ENCODE results near the gene SAXO2.

DNA sequence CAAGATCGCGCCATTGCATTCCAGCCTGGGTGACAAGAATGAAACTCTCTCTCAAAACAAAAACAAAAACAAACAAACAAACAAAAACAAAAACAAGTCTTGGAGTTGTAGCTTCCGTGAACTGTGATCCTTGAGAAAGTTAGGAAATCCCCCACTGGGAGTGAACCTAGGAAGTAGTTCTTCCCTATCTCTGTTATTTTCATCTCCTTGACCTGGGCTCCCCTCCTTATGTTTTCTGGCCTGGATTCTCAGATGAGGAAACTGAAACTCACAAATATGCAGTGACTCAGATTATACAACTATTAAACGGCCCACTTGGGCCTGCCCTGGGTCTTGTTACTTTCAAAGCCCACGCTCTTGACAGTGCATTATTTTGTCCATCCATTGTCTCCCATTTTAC, 29.7 kb downstream of the SAXO2 start:
- TF ChIP-seq RAD21 (conservative IDR thresholded peaks at IDR 0.05) = no peak
- TF ChIP-seq, protein P1, sequence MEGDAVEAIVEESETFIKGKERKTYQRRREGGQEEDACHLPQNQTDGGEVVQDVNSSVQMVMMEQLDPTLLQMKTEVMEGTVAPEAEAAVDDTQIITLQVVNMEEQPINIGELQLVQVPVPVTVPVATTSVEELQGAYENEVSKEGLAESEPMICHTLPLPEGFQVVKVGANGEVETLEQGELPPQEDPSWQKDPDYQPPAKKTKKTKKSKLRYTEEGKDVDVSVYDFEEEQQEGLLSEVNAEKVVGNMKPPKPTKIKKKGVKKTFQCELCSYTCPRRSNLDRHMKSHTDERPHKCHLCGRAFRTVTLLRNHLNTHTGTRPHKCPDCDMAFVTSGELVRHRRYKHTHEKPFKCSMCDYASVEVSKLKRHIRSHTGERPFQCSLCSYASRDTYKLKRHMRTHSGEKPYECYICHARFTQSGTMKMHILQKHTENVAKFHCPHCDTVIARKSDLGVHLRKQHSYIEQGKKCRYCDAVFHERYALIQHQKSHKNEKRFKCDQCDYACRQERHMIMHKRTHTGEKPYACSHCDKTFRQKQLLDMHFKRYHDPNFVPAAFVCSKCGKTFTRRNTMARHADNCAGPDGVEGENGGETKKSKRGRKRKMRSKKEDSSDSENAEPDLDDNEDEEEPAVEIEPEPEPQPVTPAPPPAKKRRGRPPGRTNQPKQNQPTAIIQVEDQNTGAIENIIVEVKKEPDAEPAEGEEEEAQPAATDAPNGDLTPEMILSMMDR (IDR thresholded peaks at IDR 0.05; ENCODE audit: poor library complexity, severe bottlenecking) = no peak
- TF ChIP-seq, protein P2, sequence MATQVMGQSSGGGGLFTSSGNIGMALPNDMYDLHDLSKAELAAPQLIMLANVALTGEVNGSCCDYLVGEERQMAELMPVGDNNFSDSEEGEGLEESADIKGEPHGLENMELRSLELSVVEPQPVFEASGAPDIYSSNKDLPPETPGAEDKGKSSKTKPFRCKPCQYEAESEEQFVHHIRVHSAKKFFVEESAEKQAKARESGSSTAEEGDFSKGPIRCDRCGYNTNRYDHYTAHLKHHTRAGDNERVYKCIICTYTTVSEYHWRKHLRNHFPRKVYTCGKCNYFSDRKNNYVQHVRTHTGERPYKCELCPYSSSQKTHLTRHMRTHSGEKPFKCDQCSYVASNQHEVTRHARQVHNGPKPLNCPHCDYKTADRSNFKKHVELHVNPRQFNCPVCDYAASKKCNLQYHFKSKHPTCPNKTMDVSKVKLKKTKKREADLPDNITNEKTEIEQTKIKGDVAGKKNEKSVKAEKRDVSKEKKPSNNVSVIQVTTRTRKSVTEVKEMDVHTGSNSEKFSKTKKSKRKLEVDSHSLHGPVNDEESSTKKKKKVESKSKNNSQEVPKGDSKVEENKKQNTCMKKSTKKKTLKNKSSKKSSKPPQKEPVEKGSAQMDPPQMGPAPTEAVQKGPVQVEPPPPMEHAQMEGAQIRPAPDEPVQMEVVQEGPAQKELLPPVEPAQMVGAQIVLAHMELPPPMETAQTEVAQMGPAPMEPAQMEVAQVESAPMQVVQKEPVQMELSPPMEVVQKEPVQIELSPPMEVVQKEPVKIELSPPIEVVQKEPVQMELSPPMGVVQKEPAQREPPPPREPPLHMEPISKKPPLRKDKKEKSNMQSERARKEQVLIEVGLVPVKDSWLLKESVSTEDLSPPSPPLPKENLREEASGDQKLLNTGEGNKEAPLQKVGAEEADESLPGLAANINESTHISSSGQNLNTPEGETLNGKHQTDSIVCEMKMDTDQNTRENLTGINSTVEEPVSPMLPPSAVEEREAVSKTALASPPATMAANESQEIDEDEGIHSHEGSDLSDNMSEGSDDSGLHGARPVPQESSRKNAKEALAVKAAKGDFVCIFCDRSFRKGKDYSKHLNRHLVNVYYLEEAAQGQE (IDR thresholded peaks at IDR 0.05; ENCODE audit: borderline replicate concordance) = no peak
- TF ChIP-seq EP300 (conservative IDR thresholded peaks at IDR 0.05; ENCODE audit: poor library complexity, severe bottlenecking) = no peak
- no peak for TF ChIP-seq MXI1 (conservative IDR thresholded peaks at IDR 0.05; ENCODE audit: poor library complexity, severe bottlenecking)
- TF ChIP-seq EZH2 (IDR thresholded peaks at IDR 0.05; ENCODE audit: borderline replicate concordance, insufficient read depth, low read length, poor library complexity, severe bottlenecking) = no peak

Measured in neural cell (in vitro differentiated cells).